Measurements from ENCODE around the gene LRMDA. TPM values are rescaled to one million over a fixed set of nuclear protein-coding genes. Genes with fewer than 3 reads are reported as not detected.

Gene LRMDA
- total and polyA plus RNA-seq, 2 of the 13 experiments (the other 11 are each of a cell fraction or from before 2014, with no cell fraction given) = 13.4 to 22.0 TPM

DNA sequence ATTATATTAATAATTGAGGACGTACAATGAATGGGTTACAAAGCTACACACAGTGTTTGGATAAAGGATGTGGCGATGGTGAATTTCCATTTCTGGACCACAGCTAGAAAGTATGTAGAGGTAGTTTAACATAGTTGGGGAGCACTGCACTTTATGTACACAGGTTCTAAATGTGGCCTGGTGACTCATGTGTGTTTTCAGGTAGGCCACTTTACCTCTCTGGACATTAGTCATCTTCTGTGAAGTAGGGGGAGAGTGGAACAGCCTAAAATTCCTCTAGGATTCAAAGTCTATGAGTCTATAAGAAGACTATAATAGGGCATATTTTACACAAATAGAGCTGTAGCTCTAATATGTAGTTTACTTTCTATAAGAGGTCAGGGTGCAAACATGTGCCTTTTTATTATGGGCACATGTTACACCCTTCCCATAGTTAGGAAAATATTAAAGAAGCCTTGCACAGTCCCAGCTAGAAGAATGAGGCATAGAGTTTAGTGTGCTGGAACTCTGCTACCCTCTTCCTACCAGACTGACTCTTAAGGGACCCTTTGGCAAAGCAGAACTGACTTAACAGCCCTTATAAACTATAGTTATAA is 594.9 kb downstream of the LRMDA start (continued):
- TF ChIP-seq FOSL1 (CRISPR knock-in tag; IDR thresholded peaks at IDR 0.05; ENCODE audit: borderline replicate concordance) (peak; percentile 62; the same call in 1 of the 2 replicates), ZNF891 (CRISPR knock-in tag; IDR thresholded peaks at IDR 0.05) (no peak), FOXA1 (IDR thresholded peaks at IDR 0.05) (no peak), FOXA1 (CRISPR knock-in tag; IDR thresholded peaks at IDR 0.05) (peak; percentile 49; the same call in 1 of the 2 replicates), ZKSCAN8 (CRISPR knock-in tag; IDR thresholded peaks at IDR 0.05; ENCODE audit: borderline replicate concordance) (peak; percentile 45; the same call in 1 of the 2 replicates), HDAC6 (IDR thresholded peaks at IDR 0.05; ENCODE audit: low read depth, low read length) (no peak), ZNF660 (CRISPR knock-in tag; IDR thresholded peaks at IDR 0.05; ENCODE audit: borderline replicate concordance, low read depth) (no peak), RNF2 (conservative IDR thresholded peaks at IDR 0.05; ENCODE audit: low read depth) (no peak), SOX13 (IDR thresholded peaks at IDR 0.05) (no peak), SOX13 (CRISPR knock-in tag; conservative IDR thresholded peaks at IDR 0.05 in 1 of 2, IDR thresholded peaks at IDR 0.05 in 1 of 2) (peak in 1 of 2 experiments; percentile 26; a peak in 1 of 4 replicates), TBX2 (CRISPR knock-in tag; IDR thresholded peaks at IDR 0.05; ENCODE audit: borderline replicate concordance) (peak; percentile 32; the same call in 1 of the 2 replicates), ZNF256 (CRISPR knock-in tag; conservative IDR thresholded peaks at IDR 0.05) (no peak), ZFYVE20 (CRISPR knock-in tag; IDR thresholded peaks at IDR 0.05; ENCODE audit: borderline replicate concordance, low read depth) (no peak), ZNF331 (CRISPR knock-in tag; IDR thresholded peaks at IDR 0.05) (0 out of 2 replicates have a peak, but pooled peaks have one; percentile 20), ZNF563 (CRISPR knock-in tag; IDR thresholded peaks at IDR 0.05) (no peak)
- TF ChIP-seq, protein P1, sequence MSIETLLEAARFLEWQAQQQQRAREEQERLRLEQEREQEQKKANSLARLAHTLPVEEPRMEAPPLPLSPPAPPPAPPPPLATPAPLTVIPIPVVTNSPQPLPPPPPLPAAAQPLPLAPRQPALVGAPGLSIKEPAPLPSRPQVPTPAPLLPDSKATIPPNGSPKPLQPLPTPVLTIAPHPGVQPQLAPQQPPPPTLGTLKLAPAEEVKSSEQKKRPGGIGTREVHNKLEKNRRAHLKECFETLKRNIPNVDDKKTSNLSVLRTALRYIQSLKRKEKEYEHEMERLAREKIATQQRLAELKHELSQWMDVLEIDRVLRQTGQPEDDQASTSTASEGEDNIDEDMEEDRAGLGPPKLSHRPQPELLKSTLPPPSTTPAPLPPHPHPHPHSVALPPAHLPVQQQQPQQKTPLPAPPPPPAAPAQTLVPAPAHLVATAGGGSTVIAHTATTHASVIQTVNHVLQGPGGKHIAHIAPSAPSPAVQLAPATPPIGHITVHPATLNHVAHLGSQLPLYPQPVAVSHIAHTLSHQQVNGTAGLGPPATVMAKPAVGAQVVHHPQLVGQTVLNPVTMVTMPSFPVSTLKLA (IDR thresholded peaks at IDR 0.05) = peak; percentile 94
- TF ChIP-seq, protein P2, sequence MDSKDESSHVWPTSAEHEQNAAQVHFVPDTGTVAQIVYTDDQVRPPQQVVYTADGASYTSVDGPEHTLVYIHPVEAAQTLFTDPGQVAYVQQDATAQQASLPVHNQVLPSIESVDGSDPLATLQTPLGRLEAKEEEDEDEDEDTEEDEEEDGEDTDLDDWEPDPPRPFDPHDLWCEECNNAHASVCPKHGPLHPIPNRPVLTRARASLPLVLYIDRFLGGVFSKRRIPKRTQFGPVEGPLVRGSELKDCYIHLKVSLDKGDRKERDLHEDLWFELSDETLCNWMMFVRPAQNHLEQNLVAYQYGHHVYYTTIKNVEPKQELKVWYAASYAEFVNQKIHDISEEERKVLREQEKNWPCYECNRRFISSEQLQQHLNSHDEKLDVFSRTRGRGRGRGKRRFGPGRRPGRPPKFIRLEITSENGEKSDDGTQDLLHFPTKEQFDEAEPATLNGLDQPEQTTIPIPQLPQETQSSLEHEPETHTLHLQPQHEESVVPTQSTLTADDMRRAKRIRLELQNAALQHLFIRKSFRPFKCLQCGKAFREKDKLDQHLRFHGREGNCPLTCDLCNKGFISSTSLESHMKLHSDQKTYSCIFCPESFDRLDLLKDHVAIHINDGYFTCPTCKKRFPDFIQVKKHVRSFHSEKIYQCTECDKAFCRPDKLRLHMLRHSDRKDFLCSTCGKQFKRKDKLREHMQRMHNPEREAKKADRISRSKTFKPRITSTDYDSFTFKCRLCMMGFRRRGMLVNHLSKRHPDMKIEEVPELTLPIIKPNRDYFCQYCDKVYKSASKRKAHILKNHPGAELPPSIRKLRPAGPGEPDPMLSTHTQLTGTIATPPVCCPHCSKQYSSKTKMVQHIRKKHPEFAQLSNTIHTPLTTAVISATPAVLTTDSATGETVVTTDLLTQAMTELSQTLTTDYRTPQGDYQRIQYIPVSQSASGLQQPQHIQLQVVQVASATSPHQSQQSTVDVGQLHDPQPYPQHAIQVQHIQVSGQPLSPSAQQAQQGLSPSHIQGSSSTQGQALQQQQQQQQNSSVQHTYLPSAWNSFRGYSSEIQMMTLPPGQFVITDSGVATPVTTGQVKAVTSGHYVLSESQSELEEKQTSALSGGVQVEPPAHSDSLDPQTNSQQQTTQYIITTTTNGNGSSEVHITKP (CRISPR knock-in tag; IDR thresholded peaks at IDR 0.05; ENCODE audit: low read depth) = peak; percentile 55; the same call in 1 of the 2 replicates
- TF ChIP-seq, protein P3, sequence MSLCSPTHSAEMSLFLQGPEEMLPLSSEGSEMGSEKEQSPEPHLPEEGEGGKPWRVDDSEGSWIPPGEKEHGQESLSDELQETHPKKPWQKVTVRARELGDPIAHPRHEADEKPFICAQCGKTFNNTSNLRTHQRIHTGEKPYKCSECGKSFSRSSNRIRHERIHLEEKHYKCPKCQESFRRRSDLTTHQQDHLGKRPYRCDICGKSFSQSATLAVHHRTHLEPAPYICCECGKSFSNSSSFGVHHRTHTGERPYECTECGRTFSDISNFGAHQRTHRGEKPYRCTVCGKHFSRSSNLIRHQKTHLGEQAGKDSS (CRISPR knock-in tag; IDR thresholded peaks at IDR 0.05; ENCODE audit: borderline replicate concordance, low read depth) = peak; percentile 27; the same call in 1 of the 2 replicates
- TF ChIP-seq, protein P4, sequence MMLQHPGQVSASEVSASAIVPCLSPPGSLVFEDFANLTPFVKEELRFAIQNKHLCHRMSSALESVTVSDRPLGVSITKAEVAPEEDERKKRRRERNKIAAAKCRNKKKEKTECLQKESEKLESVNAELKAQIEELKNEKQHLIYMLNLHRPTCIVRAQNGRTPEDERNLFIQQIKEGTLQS (CRISPR knock-in tag; IDR thresholded peaks at IDR 0.05) = peak; percentile 77

Data from HepG2 (cell line).